Panc1 (cell line): Measurements from ENCODE around the gene STIP1. TPM values are rescaled to one million over a fixed set of nuclear protein-coding genes. Genes with fewer than 3 reads are reported as not detected.

Experiments
- ATAC-seq: fragments of 200-7000 bp; cut with Tn5 transposase; 2 replicates; pipeline ENCODE4 v1.9.1; 2020; ENCODE audit warnings: mild to moderate bottlenecking, moderate library complexity
- BruUV-seq: library from RNA; stranded (reverse); fragments of 400-500 nt; replicated peaks from 2 replicates; lab custom pipeline; 2021; lab: Mats Ljungman, UMichigan
- CTCF ChIA-PET: fragments of 300-600 bp; sonication (Branson Sonifier 250); formaldehyde crosslinking; loops from one replicate; lab custom pipeline; 2022; ENCODE audit warnings: antibody characterized with exemption; lab: Charles Lee
- POLR2A ChIA-PET: fragments of 300-600 bp; sonication (Branson Sonifier 250); formaldehyde crosslinking; loops from one replicate; lab custom pipeline; 2022; ENCODE audit warnings: antibody characterized with exemption; lab: Charles Lee
- DNase-seq: peaks from one replicate; pipeline ENCODE4 v3.0.0-alpha.2; 2010; ENCODE audit warnings: low read depth, low spot score
- H3K27ac ChIP-seq: 2 replicates; pipeline ENCODE4 v1.5.1; 2011; ENCODE audit warnings: mild to moderate bottlenecking, low read length, inconsistent platforms
- H3K27me3 ChIP-seq: fragments of 200-500 bp; sonication (Bioruptor generic); 2 replicates; pipeline ENCODE4 v1.6.0; 2014; ENCODE audit warnings: low read length, inconsistent platforms; ENCODE audit not compliant: control insufficient read depth, insufficient read depth
- H3K36me3 ChIP-seq: fragments of 200-500 bp; sonication (Bioruptor generic); 2 replicates; pipeline ENCODE4 v1.5.1; 2014; ENCODE audit warnings: inconsistent platforms, mild to moderate bottlenecking, low read length, moderate library complexity; ENCODE audit not compliant: control insufficient read depth, insufficient read depth
- H3K4me1 ChIP-seq: 2 replicates; pipeline ENCODE4 v1.5.1; 2011; ENCODE audit warnings: inconsistent platforms, mild to moderate bottlenecking, low read length, moderate library complexity; ENCODE audit not compliant: control insufficient read depth, insufficient read depth
- H3K4me3 ChIP-seq, 2 experiments: 2 replicates each; pipeline ENCODE4 v1.5.1; 2011 to 2012; ENCODE audit warnings: low read depth in 2 of 2, low read length in 2 of 2, mild to moderate bottlenecking in 2 of 2, inconsistent platforms in 1 of 2, moderate library complexity in 1 of 2
- H3K9me3 ChIP-seq: fragments of 200-500 bp; sonication (Bioruptor generic); 2 replicates; pipeline ENCODE4 v1.5.1; 2014; ENCODE audit warnings: low read depth, mild to moderate bottlenecking, inconsistent platforms, low read length, moderate library complexity; ENCODE audit not compliant: control insufficient read depth, insufficient read depth
- CTCF ChIP-seq: fragments of 450-650 bp; IDR thresholded peaks from 2 replicates; pipeline ENCODE4 v1.5.1; 2017; ENCODE audit warnings: mild to moderate bottlenecking
- POLR2AphosphoS5 ChIP-seq: IDR thresholded peaks from 2 replicates; pipeline ENCODE4 v1.6.1; 2012; ENCODE audit warnings: mild to moderate bottlenecking, low read depth, low read length, moderate library complexity
- REST ChIP-seq, 2 experiments: IDR thresholded peaks; 2 replicates each; pipeline ENCODE4 v1.6.1; 2011 to 2012; ENCODE audit warnings: low read depth in 2 of 2, control low read depth in 1 of 2, low read length in 1 of 2, mild to moderate bottlenecking in 1 of 2, moderate library complexity in 1 of 2; ENCODE audit not compliant: insufficient read depth in 1 of 2
- SIN3A ChIP-seq: IDR thresholded peaks from 2 replicates; pipeline ENCODE4 v1.6.1; 2012; ENCODE audit warnings: low read depth, mild to moderate bottlenecking, low read length, moderate library complexity, borderline replicate concordance; ENCODE audit not compliant: insufficient read depth
- TCF7L2 ChIP-seq: IDR thresholded peaks from 2 replicates; pipeline ENCODE4 v1.6.1; 2011; ENCODE audit warnings: mild to moderate bottlenecking, low read depth, low read length, inconsistent platforms
- in situ Hi-C: cut with HindIII; loops from 2 replicates; pipeline ENCODE4 v1.10.0; 2016; ENCODE audit warnings: low sequenced_read_pairs, low pct_unique_long_range_greater_than_20kb
- intact Hi-C: fragments of 100-400 bp; cut with micrococcal nuclease; formaldehyde crosslinking; loops from one replicate; pipeline ENCODE4 v1.10.0; 2022; ENCODE audit not compliant: unreplicated experiment
- total RNA-seq: library from RNA; stranded (reverse); gene quantifications from one replicate; pipeline ENCODE4 v1.2.1, GENCODE V29; 2021; ENCODE audit not compliant: unreplicated experiment

Gene STIP1
- total RNA-seq, 1 experiment from 2014 or later: 344 TPM

DNA sequence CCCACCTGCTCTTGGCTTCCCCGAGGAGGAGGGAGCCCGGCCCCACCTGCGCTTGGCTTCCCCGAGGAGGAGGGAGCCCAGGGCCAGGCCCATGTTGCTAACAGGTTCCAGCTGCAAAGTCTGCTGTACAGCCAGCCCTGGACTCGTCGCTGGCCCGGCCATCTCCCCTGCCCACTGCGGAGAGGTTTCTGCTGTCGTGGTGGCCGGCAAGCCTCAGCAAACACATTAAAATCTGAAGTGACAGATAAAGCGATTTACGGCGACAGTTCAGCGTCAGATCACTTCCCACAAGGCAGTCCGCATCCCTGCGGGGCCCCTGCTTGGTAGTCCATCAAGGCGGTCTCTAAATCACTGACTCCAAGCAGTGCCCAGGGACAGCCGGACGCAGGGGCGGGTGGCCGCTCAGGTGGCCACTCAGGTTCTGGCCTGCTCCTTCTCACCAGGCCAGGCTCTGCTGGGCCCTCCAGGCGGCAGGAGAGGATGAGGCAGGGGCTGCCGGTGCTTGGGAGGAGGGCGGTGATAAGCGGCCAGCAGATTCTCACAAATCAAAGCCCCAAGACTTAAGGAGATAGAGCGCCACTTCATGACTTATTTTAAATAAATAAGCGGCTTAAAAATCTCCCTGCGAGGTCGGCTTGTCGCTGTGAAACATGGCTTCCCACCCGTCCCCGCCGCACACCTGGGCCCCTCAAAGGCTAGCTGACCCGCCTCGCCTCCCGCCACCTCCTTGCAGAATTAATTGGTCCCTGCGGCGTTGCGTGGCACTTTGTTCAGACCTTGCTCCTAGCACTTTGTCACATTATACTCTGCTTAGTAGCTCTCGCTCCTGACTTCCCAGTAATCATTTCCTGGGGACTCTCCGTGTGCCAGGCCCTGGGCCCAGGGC lies 41.1 kb upstream of the STIP1 start:
- H3K4me1 ChIP-seq: peaks cover 22% of the 10 kb centered on the region
- CTCF ChIA-PET: interaction anchor here (0.7 kb wide), 1 partner anchor 130 kb away, joined by 3 read pairs; no protein-coding TSS in a partner anchor
- POLR2A ChIA-PET: no interaction called here
- BruUV-seq: no TSS peak
- no peaks in the 10 kb centered on the region for H3K36me3 ChIP-seq
- in situ Hi-C loops (no loop called here), intact Hi-C loops (no loop called here)
- ATAC-seq (no peak), DNase-seq (no peak)
- H3K9me3 ChIP-seq: no peaks in the 10 kb centered on the region
- TF ChIP-seq TCF7L2: no peak
- TF ChIP-seq POLR2AphosphoS5: no peak
- H3K4me3 ChIP-seq: no peak overlapping the region
- H3K27ac ChIP-seq: no peak overlapping the region
- no peaks in the 10 kb centered on the region for H3K27me3 ChIP-seq

GRCh38 chr11:64146036-64146955 lies 39.7 kb upstream of the STIP1 start:
- Histone ChIP-seq H3K36me3 (no peaks in the 10 kb centered on the region), H3K4me3 (no peak overlapping the region), H3K4me1 (peaks cover 15% of the 10 kb centered on the region), H3K9me3 (no peaks in the 10 kb centered on the region), H3K27ac (no peak overlapping the region), H3K27me3 (no peaks in the 10 kb centered on the region)
- ATAC-seq (peak; percentile 75), DNase-seq (no peak)
- ChIA-PET POLR2A (no interaction called here), CTCF (interaction anchor here (0.7 kb wide), 1 partner anchor 131 kb away, joined by 3 read pairs; no protein-coding TSS in a partner anchor)
- in situ Hi-C loops: no loop called here
- no TSS peak for BruUV-seq
- no peak for TF ChIP-seq SIN3A
- TF ChIP-seq CTCF: peak; percentile 95
- TF ChIP-seq POLR2AphosphoS5: no peak
- no peak for TF ChIP-seq TCF7L2
- no peak for TF ChIP-seq REST (IDR thresholded peaks at IDR 0.05; ENCODE audit: insufficient read depth in 1 of 2, low read depth in 2 of 2, low read length in 1 of 2)
- intact Hi-C loops: loop anchor here (2.0 kb wide), 1 partner anchor 105 kb away; no protein-coding TSS in a partner anchor
